Mesenteric fat pad (tissue), 1 donor: Measurements from ENCODE around the gene RNU5B-1. TPM values are rescaled to one million over a fixed set of nuclear protein-coding genes. Genes with fewer than 3 reads are reported as not detected.
A peak's percentile ranks its signal among the peaks of the same experiment; 100 is the strongest.
"Not testable (repeated sequence)": the region's sequence is repeated elsewhere in the genome, so short reads cannot be mapped to it uniquely, and the experiment has no call there.

Experiments
- DNase-seq: peaks from one replicate; pipeline ENCODE4 v3.0.0-alpha.2; 2020; ENCODE audit warnings: low spot score
- long read RNA-seq: library from polyadenylated mRNA; unstranded; transcript quantifications from one replicate; pipeline ENCODE4 v2.0.0, GENCODE V29; 2020
- total RNA-seq: library from RNA; stranded (reverse); fragmentation: NEBNext Ultra II Directional; extraction: Animal tissue kit (Norgen Biotek cat#: 25700); gene quantifications from one replicate; pipeline ENCODE4 v1.2.1, GENCODE V29; 2021
- donor health status: DM: yes; HTN: yes; CAD: no.

RNU5B-1 gene
- total RNA-seq: 29.8 TPM
- long read RNA-seq: 0 reads

- no peak for DNase-seq
These were observed at the start of gene RNU5B-1 for GRCh38 chr15:65304381-65305149. RNU5B-1 (plus strand) TSS chr15:65304677.

GRCh38 chr15:65254758-65255157 is 49.7 kb upstream of the RNU5B-1 start:
- no peak for DNase-seq

- DNase-seq: no peak
These were observed 48.9 kb upstream of the RNU5B-1 start for GRCh38 chr15:65255486-65256140.

GRCh38 chr15:65258375-65259262 is 45.9 kb upstream of the RNU5B-1 start:
- DNase-seq: no peak

- no peak for DNase-seq
These were observed 45.1 kb upstream of the RNU5B-1 start for GRCh38 chr15:65259367-65259797.

GRCh38 chr15:65260968-65261367 is 43.5 kb upstream of the RNU5B-1 start:
- no peak for DNase-seq

GRCh38 chr15:65263313-65263712 is 41.2 kb upstream of the RNU5B-1 start:
- no peak for DNase-seq

- no peak for DNase-seq
These were observed 39.5 kb upstream of the RNU5B-1 start for GRCh38 chr15:65264863-65265430.

GRCh38 chr15:65266469-65266868 is 38.0 kb upstream of the RNU5B-1 start:
- DNase-seq: no peak

GRCh38 chr15:65268411-65268810 is 36.1 kb upstream of the RNU5B-1 start:
- DNase-seq: no peak

GRCh38 chr15:65270811-65271545 is 33.5 kb upstream of the RNU5B-1 start:
- DNase-seq: not testable (repeated sequence)

- DNase-seq: no peak
These were observed 29.3 kb upstream of the RNU5B-1 start for GRCh38 chr15:65275104-65275727.

GRCh38 chr15:65275728-65276126 is 28.8 kb upstream of the RNU5B-1 start:
- no peak for DNase-seq

GRCh38 chr15:65277015-65277414 is 27.5 kb upstream of the RNU5B-1 start:
- DNase-seq: no peak

- DNase-seq: no peak
These were observed 26.0 kb upstream of the RNU5B-1 start for GRCh38 chr15:65278480-65278879.

- DNase-seq: no peak
These were observed 19.0 kb upstream of the RNU5B-1 start for GRCh38 chr15:65285291-65286068.

- DNase-seq: no peak
These were observed 18.3 kb upstream of the RNU5B-1 start for GRCh38 chr15:65286069-65286703.

GRCh38 chr15:65286704-65287519 is 17.6 kb upstream of the RNU5B-1 start, which contains the start of gene PARP16:
PARP16 (minus strand) TSS chr15:65286883; CDS start chr15:65286426, 457 bp downstream.
- peak; percentile 97 for DNase-seq
